NT2/D1 (cell line): ENCODE results near the gene SLC5A1.
"Not testable (repeated sequence)": the region's sequence is repeated elsewhere in the genome, so short reads cannot be mapped to it uniquely, and the experiment has no call there.

Source experiments
- DNase-seq: peaks from one replicate; pipeline ENCODE4 v3.0.0-alpha.2; 2011; ENCODE audit warnings: low read depth, low spot score
- H3K27me3 ChIP-seq: 2 replicates; pipeline ENCODE4 v1.6.0; 2011; ENCODE audit warnings: mild to moderate bottlenecking; ENCODE audit not compliant: insufficient read length, insufficient read depth
- H3K36me3 ChIP-seq: 2 replicates; pipeline ENCODE4 v1.6.1; 2011; ENCODE audit warnings: mild to moderate bottlenecking, low read length, mixed read lengths; ENCODE audit not compliant: insufficient read depth, insufficient read length
- H3K4me1 ChIP-seq: 2 replicates; pipeline ENCODE4 v1.5.1; 2011; ENCODE audit not compliant: insufficient read depth, insufficient read length
- H3K4me3 ChIP-seq: 2 replicates; pipeline ENCODE4 v1.5.1; 2011; ENCODE audit warnings: low read depth; ENCODE audit not compliant: insufficient read length
- H3K9ac ChIP-seq: 2 replicates; pipeline ENCODE4 v1.6.0; 2011; ENCODE audit warnings: low read depth; ENCODE audit not compliant: insufficient read length
- H3K9me3 ChIP-seq: 2 replicates; pipeline ENCODE4 v1.5.1; 2011; ENCODE audit warnings: mild to moderate bottlenecking, low read length; ENCODE audit not compliant: insufficient read depth
- SUZ12 ChIP-seq: IDR thresholded peaks from 2 replicates; pipeline ENCODE4 v1.6.1; 2011; ENCODE audit not compliant: insufficient read length, insufficient read depth; ENCODE audit errors: extremely low read depth
- YY1 ChIP-seq: IDR thresholded peaks from 2 replicates; pipeline ENCODE4 v1.6.1; 2011; ENCODE audit not compliant: insufficient read length, insufficient read depth
- ZNF274 ChIP-seq: IDR thresholded peaks from 2 replicates; pipeline ENCODE4 v1.6.1; 2011; ENCODE audit warnings: mild to moderate bottlenecking, low read depth, low read length

The SLC5A1 gene

GRCh38 chr22:32158712-32159533 lies 115.9 kb downstream of the SLC5A1 start, which contains the start of gene C22orf42:
Gene C22orf42, minus strand, starts transcription at chr22:32159303. Its CDS starts 88 bp downstream, at chr22:32159215.
- Histone ChIP-seq H3K36me3 (no peaks in the 10 kb centered on the region), H3K9me3 (no peaks in the 10 kb centered on the region), H3K4me3 (no peak within 1 kb of the TSS), H3K4me1 (no peaks in the 10 kb centered on the region), H3K9ac (no peak within 1 kb of the TSS), H3K27me3 (no peaks in the 10 kb centered on the region)
- no peak for TF ChIP-seq YY1
- no peak for TF ChIP-seq ZNF274
- TF ChIP-seq SUZ12: no peak
- no peak for DNase-seq

- DNase-seq, H3K27me3 ChIP-seq, H3K9me3 ChIP-seq, H3K9ac ChIP-seq, H3K36me3 ChIP-seq, H3K4me3 ChIP-seq, H3K4me1 ChIP-seq: not testable (repeated sequence)
Measured at GRCh38 chr22:32160411-32160810, 117.3 kb downstream of the SLC5A1 start.
